ENCODE results near the gene GOLGA8K.
"Not testable (repeated sequence)": the region's sequence is repeated elsewhere in the genome, so short reads cannot be mapped to it uniquely, and the experiment has no call there.

The GOLGA8K gene

GRCh38 chr15:32388050-32388648 lies 14.9 kb downstream of the GOLGA8K start:
- not testable (repeated sequence) for H3K27me3 ChIP-seq (ENCODE audit: insufficient read depth, low read length); H3K4me2 ChIP-seq (ENCODE audit: low read length); H3K9ac ChIP-seq (ENCODE audit: low read length); H3K79me1 ChIP-seq (ENCODE audit: low read length); H3K23ac ChIP-seq (ENCODE audit: low read length); H3K79me2 ChIP-seq (ENCODE audit: control insufficient read depth, insufficient read depth, low read length, poor library complexity); DNase-seq; H2AK5ac ChIP-seq (ENCODE audit: low read length); H3K4me1 ChIP-seq (ENCODE audit: control insufficient read depth in 1 of 2, insufficient read depth in 2 of 2, low read length in 2 of 2); H4K91ac ChIP-seq (ENCODE audit: low read depth, low read length); H3K14ac ChIP-seq (ENCODE audit: low read length); H3K18ac ChIP-seq (ENCODE audit: low read length); H2AFZ ChIP-seq (ENCODE audit: insufficient read depth, low read length, poor library complexity); H2BK12ac ChIP-seq (ENCODE audit: low read length); H4K12ac ChIP-seq (ENCODE audit: low read depth, low read length); H3K4me3 ChIP-seq (ENCODE audit: low read depth, low read length); H3K4ac ChIP-seq (ENCODE audit: low read depth, low read length); H3K36me3 ChIP-seq (ENCODE audit: control insufficient read depth in 1 of 2, insufficient read depth in 2 of 2, low read length in 2 of 2); H2BK5ac ChIP-seq (ENCODE audit: low read depth, low read length, poor library complexity); H2BK120ac ChIP-seq (ENCODE audit: insufficient read depth, low read length, poor library complexity); H3K9me3 ChIP-seq (ENCODE audit: insufficient read depth, low read depth, low read length); H4K8ac ChIP-seq (ENCODE audit: low read depth, low read length); H3K27ac ChIP-seq (ENCODE audit: low read depth, low read length)
- WGBS (ENCODE audit: extremely low coverage, insufficient coverage, insufficient read length) = no CpG with 5 or more reads among the region's 14 CpGs

GRCh38 chr15:32385823-32386495 lies 17.1 kb downstream of the GOLGA8K start:
- not testable (repeated sequence) for H3K9ac ChIP-seq (ENCODE audit: low read length); H3K79me1 ChIP-seq (ENCODE audit: low read length); H2BK120ac ChIP-seq (ENCODE audit: insufficient read depth, low read length, poor library complexity); H4K12ac ChIP-seq (ENCODE audit: low read depth, low read length); H3K36me3 ChIP-seq (ENCODE audit: control insufficient read depth in 1 of 2, insufficient read depth in 2 of 2, low read length in 2 of 2); H3K4ac ChIP-seq (ENCODE audit: low read depth, low read length); H3K4me2 ChIP-seq (ENCODE audit: low read length); H3K14ac ChIP-seq (ENCODE audit: low read length); H3K4me1 ChIP-seq (ENCODE audit: control insufficient read depth in 1 of 2, insufficient read depth in 2 of 2, low read length in 2 of 2); H2AK5ac ChIP-seq (ENCODE audit: low read length); H3K4me3 ChIP-seq (ENCODE audit: low read depth, low read length); H3K27me3 ChIP-seq (ENCODE audit: insufficient read depth, low read length); H3K79me2 ChIP-seq (ENCODE audit: control insufficient read depth, insufficient read depth, low read length, poor library complexity); H3K27ac ChIP-seq (ENCODE audit: low read depth, low read length); H3K23ac ChIP-seq (ENCODE audit: low read length); H3K9me3 ChIP-seq (ENCODE audit: insufficient read depth, low read depth, low read length); H3K18ac ChIP-seq (ENCODE audit: low read length); H2BK12ac ChIP-seq (ENCODE audit: low read length); H2AFZ ChIP-seq (ENCODE audit: insufficient read depth, low read length, poor library complexity); H2BK5ac ChIP-seq (ENCODE audit: low read depth, low read length, poor library complexity); H4K91ac ChIP-seq (ENCODE audit: low read depth, low read length); H4K8ac ChIP-seq (ENCODE audit: low read depth, low read length); DNase-seq
- no CpG with 5 or more reads among the region's 13 CpGs for WGBS (ENCODE audit: extremely low coverage, insufficient coverage, insufficient read length)

- not testable (repeated sequence) for H3K79me2 ChIP-seq (ENCODE audit: control insufficient read depth, insufficient read depth, low read length, poor library complexity); H3K79me1 ChIP-seq (ENCODE audit: low read length); H4K12ac ChIP-seq (ENCODE audit: low read depth, low read length); H3K9ac ChIP-seq (ENCODE audit: low read length); H3K4ac ChIP-seq (ENCODE audit: low read depth, low read length); H3K9me3 ChIP-seq (ENCODE audit: insufficient read depth, low read depth, low read length); H2BK120ac ChIP-seq (ENCODE audit: insufficient read depth, low read length, poor library complexity); H3K4me1 ChIP-seq (ENCODE audit: control insufficient read depth in 1 of 2, insufficient read depth in 2 of 2, low read length in 2 of 2); H3K4me2 ChIP-seq (ENCODE audit: low read length); H2AK5ac ChIP-seq (ENCODE audit: low read length); H3K18ac ChIP-seq (ENCODE audit: low read length); H3K14ac ChIP-seq (ENCODE audit: low read length); H2BK12ac ChIP-seq (ENCODE audit: low read length); H3K27ac ChIP-seq (ENCODE audit: low read depth, low read length); H3K23ac ChIP-seq (ENCODE audit: low read length); H2AFZ ChIP-seq (ENCODE audit: insufficient read depth, low read length, poor library complexity); H3K4me3 ChIP-seq (ENCODE audit: low read depth, low read length); DNase-seq; H4K8ac ChIP-seq (ENCODE audit: low read depth, low read length); H4K91ac ChIP-seq (ENCODE audit: low read depth, low read length); H2BK5ac ChIP-seq (ENCODE audit: low read depth, low read length, poor library complexity); H3K27me3 ChIP-seq (ENCODE audit: insufficient read depth, low read length); H3K36me3 ChIP-seq (ENCODE audit: control insufficient read depth in 1 of 2, insufficient read depth in 2 of 2, low read length in 2 of 2)
- WGBS (ENCODE audit: extremely low coverage, insufficient coverage, insufficient read length) = no CpG with 5 or more reads among the region's 2 CpGs
Observed at GRCh38 chr15:32374185-32374584, 28.9 kb downstream of the GOLGA8K start.

GRCh38 chr15:32373707-32374106 lies 29.4 kb downstream of the GOLGA8K start:
- not testable (repeated sequence) for H3K79me1 ChIP-seq (ENCODE audit: low read length); H3K4me3 ChIP-seq (ENCODE audit: low read depth, low read length); H3K9ac ChIP-seq (ENCODE audit: low read length); H2AFZ ChIP-seq (ENCODE audit: insufficient read depth, low read length, poor library complexity); H3K27ac ChIP-seq (ENCODE audit: low read depth, low read length); H2BK5ac ChIP-seq (ENCODE audit: low read depth, low read length, poor library complexity); H3K23ac ChIP-seq (ENCODE audit: low read length); H3K18ac ChIP-seq (ENCODE audit: low read length); H4K8ac ChIP-seq (ENCODE audit: low read depth, low read length); H3K79me2 ChIP-seq (ENCODE audit: control insufficient read depth, insufficient read depth, low read length, poor library complexity); H4K12ac ChIP-seq (ENCODE audit: low read depth, low read length); H3K4me2 ChIP-seq (ENCODE audit: low read length); H4K91ac ChIP-seq (ENCODE audit: low read depth, low read length); H3K36me3 ChIP-seq (ENCODE audit: control insufficient read depth in 1 of 2, insufficient read depth in 2 of 2, low read length in 2 of 2); H3K9me3 ChIP-seq (ENCODE audit: insufficient read depth, low read depth, low read length); H3K27me3 ChIP-seq (ENCODE audit: insufficient read depth, low read length); H2BK120ac ChIP-seq (ENCODE audit: insufficient read depth, low read length, poor library complexity); H3K14ac ChIP-seq (ENCODE audit: low read length); H2AK5ac ChIP-seq (ENCODE audit: low read length); H2BK12ac ChIP-seq (ENCODE audit: low read length); H3K4me1 ChIP-seq (ENCODE audit: control insufficient read depth in 1 of 2, insufficient read depth in 2 of 2, low read length in 2 of 2); DNase-seq; H3K4ac ChIP-seq (ENCODE audit: low read depth, low read length)
- no CpG with 5 or more reads among the region's 6 CpGs for WGBS (ENCODE audit: extremely low coverage, insufficient coverage, insufficient read length)
